Posterior vena cava (tissue), 2 donors: Measurements from ENCODE around the gene GNLY. TPM values are rescaled to one million over a fixed set of nuclear protein-coding genes. Genes with fewer than 3 reads are reported as not detected.
"Not testable (repeated sequence)": the region's sequence is repeated elsewhere in the genome, so short reads cannot be mapped to it uniquely, and the experiment has no call there.

Experiments used
- DNase-seq: peaks from one replicate; pipeline ENCODE4 v3.0.0-alpha.2; 2020; ENCODE audit warnings: low spot score
- intact Hi-C, 2 donors: fragments of 100-400 bp; cut with DNase I; formaldehyde crosslinking; loops; one replicate each; pipeline versions ENCODE4 v1.14.1 to v1.14.2; 2022 to 2023
- total RNA-seq, 2 donors: library from RNA; stranded (reverse); fragmentation: NEBNext Ultra II Directional; extraction: Animal tissue kit (Norgen Biotek cat#: 25700); gene quantifications; one replicate each; pipeline ENCODE4 v1.2.1, GENCODE V29; 2021
- donor health status: DM: yes; HTN: yes; CAD: no.
- donor health status: DM: yes; HTN: yes; CAD: no.

Gene GNLY
- total RNA-seq, 2 donors from 2014 or later, result 2.4 to 5.3 TPM

DNA sequence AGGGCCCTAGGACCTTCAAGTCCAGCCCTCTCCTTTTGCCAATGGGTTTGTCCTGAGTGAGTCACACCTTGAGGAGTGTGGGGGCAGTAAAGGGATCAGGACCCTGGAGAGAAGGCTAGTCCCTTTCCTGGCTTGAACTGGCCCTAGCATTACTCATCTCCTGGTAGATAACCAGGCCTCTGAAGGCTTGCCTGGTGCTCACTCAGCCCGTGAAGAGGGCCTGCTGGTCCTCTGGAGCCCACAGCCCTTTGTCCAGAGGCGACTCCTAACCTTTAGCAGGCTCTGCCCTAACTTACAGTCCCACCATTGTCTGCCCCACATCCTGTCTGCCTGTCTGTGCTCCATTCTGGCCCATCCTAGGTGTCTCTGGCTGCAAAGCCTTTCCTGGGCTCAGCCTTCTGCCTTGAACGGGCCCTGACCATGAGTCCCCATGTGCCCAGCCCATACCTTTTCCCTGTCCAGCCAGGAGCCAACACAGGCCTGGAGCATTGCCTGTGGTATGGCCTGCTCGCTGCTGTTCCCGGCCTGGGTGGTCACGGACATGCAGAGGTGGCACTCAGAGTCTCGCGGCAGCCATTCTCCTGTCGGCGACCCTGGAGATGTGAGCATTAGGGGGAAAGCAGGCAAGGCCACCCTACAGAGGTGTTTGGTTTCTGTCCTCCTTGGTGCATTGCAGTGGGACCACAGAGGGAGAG is 31.1 kb upstream of the GNLY start:
- intact Hi-C loops, result no loop called here
- DNase-seq, result no peak

GRCh38 chr2:85663594-85664565 is 30.3 kb upstream of the GNLY start:
- intact Hi-C loops, result no loop called here
- DNase-seq, result no peak

DNA sequence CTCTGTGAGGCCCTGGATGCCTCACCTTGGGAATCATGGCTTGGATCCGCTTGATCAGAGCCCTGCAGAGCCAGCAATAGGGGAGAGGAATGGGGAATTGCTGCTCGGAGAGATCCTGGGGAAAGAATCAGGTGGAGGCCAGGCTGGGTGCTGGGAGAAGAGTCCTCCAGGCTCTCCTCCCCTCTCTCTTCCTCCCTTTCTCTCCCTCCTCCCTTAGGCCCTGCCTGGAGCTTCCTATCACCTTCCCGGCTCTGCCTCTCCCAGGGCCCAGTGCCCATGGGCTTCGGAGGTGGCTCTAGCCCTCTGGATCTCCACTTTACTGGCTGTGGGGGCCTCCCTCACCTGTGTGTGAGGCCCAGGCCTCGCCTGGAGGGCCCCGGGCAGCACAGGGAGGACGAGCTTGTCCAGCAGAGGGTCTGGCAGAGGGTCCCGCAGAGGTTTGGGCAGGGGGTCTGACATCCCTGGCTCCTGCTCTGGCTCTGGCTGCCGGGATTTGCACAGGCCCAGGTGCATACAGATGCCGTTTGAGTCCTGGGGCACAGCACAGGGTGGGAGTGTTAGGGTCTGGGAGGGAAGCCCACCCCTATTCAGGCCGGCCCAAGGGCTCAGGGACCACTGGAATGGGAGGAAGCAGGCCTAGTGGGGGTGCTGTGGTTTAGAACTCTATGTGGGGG is 28.8 kb upstream of the GNLY start:
- DNase-seq, result no peak
- intact Hi-C loops, result no loop called here

DNA sequence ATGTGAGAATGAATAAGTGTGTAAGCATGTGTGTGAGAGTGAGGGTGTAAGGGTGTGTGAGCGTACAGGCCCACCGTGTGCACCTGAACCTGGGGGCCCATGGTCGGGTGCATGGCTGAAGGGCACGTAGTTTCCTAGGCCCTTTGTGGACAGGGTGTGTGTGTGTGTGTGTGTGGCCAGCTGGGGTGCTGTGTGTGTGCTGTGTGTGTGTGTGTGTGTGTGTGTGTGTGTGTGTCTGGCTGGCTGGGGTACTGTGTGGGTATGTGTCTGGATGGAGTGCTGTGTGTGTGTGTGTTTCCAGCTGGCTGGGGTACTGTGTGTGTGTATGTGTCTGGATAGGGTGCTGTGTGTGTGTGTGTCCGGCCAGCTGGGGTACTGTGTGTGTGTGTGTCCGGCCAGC is 28.1 kb upstream of the GNLY start:
- no peak for DNase-seq
- intact Hi-C loops, result no loop called here

- intact Hi-C loops, result no loop called here
- DNase-seq, result no peak
These were observed 27.5 kb upstream of the GNLY start for GRCh38 chr2:85666435-85667316.

GRCh38 chr2:85667561-85668008 is 26.6 kb upstream of the GNLY start:
- intact Hi-C loops, result no loop called here
- no peak for DNase-seq

GRCh38 chr2:85668009-85668856 is 25.9 kb upstream of the GNLY start, which contains the start of gene SFTPB:
TSS of gene SFTPB (minus strand) at chr2:85668199. CDS start at chr2:85668183, 16 bp downstream.
- no peak for DNase-seq
- intact Hi-C loops, result no loop called here

DNA sequence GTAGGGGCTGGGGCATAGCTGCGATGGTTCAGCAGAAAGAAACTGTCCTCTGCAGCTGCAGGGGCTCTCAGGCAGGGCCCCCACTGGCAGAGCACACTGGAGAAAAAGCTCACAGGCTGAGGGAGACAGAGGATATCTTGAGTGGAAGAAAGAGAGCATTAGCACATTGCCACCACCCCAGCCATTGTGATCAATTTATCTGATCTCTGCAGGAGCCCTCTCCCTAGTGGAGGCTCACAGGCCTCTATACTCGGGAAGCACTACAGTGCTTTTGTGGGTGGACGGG is 25.4 kb upstream of the GNLY start:
- intact Hi-C loops, result no loop called here
- no peak for DNase-seq

DNA sequence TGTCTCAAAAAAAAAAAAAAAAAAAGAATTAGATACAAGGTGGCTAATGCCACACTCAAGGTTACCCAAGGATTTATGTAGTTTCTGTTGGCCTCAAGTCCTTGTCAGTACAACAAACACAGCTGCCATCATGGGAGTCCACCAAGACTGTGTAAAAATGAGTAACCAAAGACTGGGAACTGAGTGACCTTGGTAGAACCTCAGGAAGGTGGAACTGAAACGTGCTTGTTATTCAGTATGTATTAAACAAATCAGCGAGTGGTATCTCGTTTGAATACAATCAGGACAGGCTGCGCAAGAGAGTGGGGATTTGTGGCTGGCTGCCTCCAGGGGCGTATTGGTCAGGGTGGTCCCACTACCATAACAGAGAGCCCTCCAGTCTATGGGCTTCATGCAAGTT is 24.6 kb upstream of the GNLY start:
- no peak for DNase-seq
- intact Hi-C loops, result no loop called here

DNA sequence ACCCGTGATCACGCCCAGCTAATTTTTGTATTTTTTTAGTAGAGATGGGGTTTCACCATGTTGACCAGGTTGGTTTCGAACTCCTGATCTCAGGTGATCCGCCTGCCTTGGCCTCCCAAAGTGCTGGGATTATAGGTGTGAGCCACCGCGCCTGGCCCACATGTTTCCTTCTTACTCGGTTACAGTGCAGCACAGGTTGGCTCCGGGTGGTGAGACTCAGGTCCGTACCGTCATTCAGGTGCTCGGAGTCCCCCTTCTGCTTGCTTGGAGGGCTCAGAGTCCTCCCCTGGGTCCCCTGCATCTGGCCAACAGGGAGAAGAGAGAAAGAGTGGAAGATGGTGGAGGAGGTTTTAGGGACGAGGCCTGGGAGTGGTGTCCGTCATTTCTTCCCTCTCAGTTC is 23.7 kb upstream of the GNLY start:
- intact Hi-C loops, result not testable (repeated sequence)

GRCh38 chr2:85672456-85672855 is 21.7 kb upstream of the GNLY start:
- DNase-seq, result no peak
- intact Hi-C loops, result no loop called here

More for the DNA sequence above, 23.7 kb upstream of the GNLY start:
- not testable (repeated sequence) for DNase-seq

DNA sequence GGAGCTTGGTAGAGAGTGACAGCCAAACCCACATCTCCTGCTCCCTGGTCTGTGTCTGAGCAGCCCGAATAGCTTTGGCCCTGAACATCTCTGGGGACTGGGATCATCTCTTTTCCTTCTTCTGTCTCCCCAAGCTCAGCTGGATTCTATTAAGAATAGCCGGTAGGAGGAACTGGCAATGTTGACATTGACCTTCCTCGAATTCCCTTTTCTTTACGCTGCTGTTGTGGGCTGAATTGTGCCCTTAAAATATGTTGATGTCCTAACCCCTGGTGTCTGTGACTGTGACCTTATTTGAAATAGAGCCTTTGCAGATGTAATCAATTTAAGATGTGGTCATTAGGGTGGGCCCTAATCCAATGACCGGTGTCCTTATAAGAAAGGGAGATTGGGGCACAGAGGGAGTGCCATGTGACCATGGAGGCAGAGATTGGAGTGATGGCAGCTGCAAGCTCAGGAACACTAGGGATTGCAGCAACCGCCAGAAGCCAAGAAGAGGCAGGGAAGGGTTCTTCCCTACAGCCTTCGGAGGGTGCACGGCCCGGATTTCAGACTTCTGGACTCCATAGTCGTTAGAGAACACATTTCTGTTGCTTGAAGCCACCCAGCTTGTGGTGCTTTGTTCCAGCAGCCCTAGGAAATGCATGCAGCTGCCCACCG is 20.3 kb upstream of the GNLY start:
- no peak for DNase-seq
- intact Hi-C loops, result no loop called here

DNA sequence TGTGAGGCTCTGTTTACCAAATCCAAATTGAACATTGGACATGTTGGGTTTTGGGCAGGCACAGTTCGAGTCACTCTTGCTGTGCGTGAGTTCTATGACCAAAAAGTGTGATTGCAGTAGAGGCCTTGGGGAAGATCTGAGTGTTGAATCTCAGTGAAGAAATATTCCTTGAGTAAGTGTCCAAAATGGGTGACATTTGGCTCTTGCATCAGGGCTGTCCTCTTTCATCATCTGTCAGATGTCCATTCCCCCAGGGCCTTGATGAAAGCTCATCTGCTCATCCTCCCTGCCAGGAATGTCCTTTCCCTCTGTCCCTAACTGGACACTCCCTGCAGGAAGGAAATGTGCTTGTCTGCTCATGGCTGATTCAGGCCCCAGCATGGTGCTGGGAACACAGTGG is 19.7 kb upstream of the GNLY start:
- intact Hi-C loops, result no loop called here
- no peak for DNase-seq

GRCh38 chr2:85675427-85675826 is 18.7 kb upstream of the GNLY start:
- no peak for DNase-seq
- intact Hi-C loops, result no loop called here

DNA sequence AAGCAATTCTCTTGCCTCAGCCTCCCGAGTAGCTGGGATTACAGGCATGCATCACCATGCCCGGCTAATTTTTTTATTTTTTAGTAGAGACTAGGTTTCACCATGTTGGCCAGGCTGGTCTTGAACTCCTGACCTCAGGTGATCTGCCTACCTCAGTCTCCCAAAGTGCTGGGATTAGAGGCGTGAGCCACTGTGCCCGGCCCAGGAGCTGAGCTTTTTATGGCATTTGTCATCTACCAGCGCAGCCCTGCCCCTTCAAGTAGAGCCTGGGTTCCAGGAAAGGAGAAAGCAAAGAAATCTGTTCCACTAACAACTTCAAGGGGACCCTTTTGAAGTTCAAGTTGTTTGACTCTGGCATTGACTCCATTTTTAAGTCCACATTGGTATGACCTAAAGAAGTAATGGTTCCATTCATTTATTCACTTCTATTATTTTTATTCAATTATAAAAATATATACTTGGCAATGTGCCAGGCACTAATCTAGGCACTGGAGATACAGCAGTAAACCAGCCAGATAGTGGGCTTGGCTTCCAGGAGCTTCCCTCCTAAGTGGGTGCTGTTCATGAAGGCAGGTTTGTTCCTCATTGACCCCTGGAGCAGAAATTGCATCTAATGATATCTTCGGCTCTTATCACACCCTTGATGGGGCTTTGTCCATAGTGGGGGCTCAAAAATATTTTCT is 18.2 kb upstream of the GNLY start:
- intact Hi-C loops, result no loop called here
- DNase-seq, result no peak

GRCh38 chr2:85678377-85678776 is 15.8 kb upstream of the GNLY start:
- intact Hi-C loops, result no loop called here
- DNase-seq, result no peak
